Upper lobe of left lung (tissue), 6 donors: ENCODE results near the gene CTBP2. TPM values are rescaled to one million over a fixed set of nuclear protein-coding genes. Genes with fewer than 3 reads are reported as not detected.

Experiments used
- ATAC-seq, 2 donors: fragments of 200-7000 bp; cut with Tn5 transposase; one replicate each; pipeline ENCODE4 v1.9.1; 2022; ENCODE audit warnings: mild to moderate bottlenecking in 2 of 2, moderate library complexity in 2 of 2; ENCODE audit not compliant: low FRiP score in 2 of 2
- DNase-seq, 2 donors: peaks; one replicate each; pipeline ENCODE4 v3.0.0-alpha.2; 2019 to 2020
- H3K27ac ChIP-seq, 4 donors: fragments of 200-600 bp; sonication (generic); one replicate each; pipeline ENCODE4 v1.5.1; 2016 to 2019
- H3K27me3 ChIP-seq, 4 donors: fragments of 200-600 bp; sonication (generic); one replicate each; pipeline ENCODE4 v1.5.1; 2017 to 2019
- H3K36me3 ChIP-seq, 4 donors: fragments of 200-600 bp; sonication (generic); one replicate each; pipeline ENCODE4 v1.5.1; 2016 to 2019
- H3K4me1 ChIP-seq, 4 donors: fragments of 200-600 bp; sonication (generic); one replicate each; pipeline ENCODE4 v1.5.1; 2018 to 2019
- H3K4me3 ChIP-seq, 4 donors: fragments of 200-600 bp; sonication (generic); one replicate each; pipeline ENCODE4 v1.5.1; 2017 to 2019; ENCODE audit warnings: mild to moderate bottlenecking in 2 of 4, moderate library complexity in 1 of 4
- H3K9me3 ChIP-seq, 4 donors: fragments of 200-600 bp; sonication (generic); one replicate each; pipeline ENCODE4 v1.5.1; 2018 to 2019
- CTCF ChIP-seq, 6 experiments: fragments of 450-650 bp in 4 of 6; fragments of 200-600 bp in 2 of 6; sonication (generic) in 2 of 6; IDR thresholded peaks; one replicate each; pipeline ENCODE4 v1.5.1; 2016 to 2019; ENCODE audit warnings: antibody characterized with exemption in 6 of 6
- EP300 ChIP-seq, 4 donors: sonication (generic); formaldehyde crosslinking; IDR thresholded peaks; one replicate each; pipeline ENCODE4 v1.5.1; 2017; ENCODE audit warnings: antibody characterized with exemption in 4 of 4, control low read depth in 2 of 4
- POLR2A ChIP-seq, 4 donors: fragments of 450-650 bp; IDR thresholded peaks; one replicate each; pipeline ENCODE4 v1.5.1; 2016 to 2017; ENCODE audit warnings: antibody characterized with exemption in 4 of 4, mild to moderate bottlenecking in 2 of 4
- POLR2AphosphoS5 ChIP-seq, 2 donors: sonication (generic); formaldehyde crosslinking; IDR thresholded peaks; one replicate each; pipeline ENCODE4 v1.5.1; 2017; ENCODE audit warnings: antibody characterized with exemption in 2 of 2
- WGBS, 2 donors: methylation state at CpG; one replicate each; pipeline ENCODE4 v1.1.5; 2017 to 2018; 5-methylcytosine and 5-hydroxymethylcytosine counted together
- total RNA-seq, 6 donors: library from RNA; depleted of rRNA in 4 of 6; stranded (reverse); fragments of >200 nt in 4 of 6; gene quantifications; one replicate each; pipeline versions ENCODE4 v1.1.0 to v1.2.1, GENCODE V29; 2016 to 2021
- donor health status: DM: no; HTN: no; CAD: no; lungs with moderate emphysema.
- donor health status: DM: no; HTN: yes; CAD: no; lungs with severe emphysema.

CTBP2 gene
- total RNA-seq, 6 donors from 2014 or later, result 47.1 to 82.5 (median 59.7) TPM

- no peak for TF ChIP-seq POLR2A (IDR thresholded peaks at IDR 0.05)
- TF ChIP-seq CTCF (IDR thresholded peaks at IDR 0.05), result no peak
- peak; percentile 11 to 23 for TF ChIP-seq POLR2AphosphoS5 (IDR thresholded peaks at IDR 0.05)
- DNase-seq (peak in 1 of 2 donors; percentile 52), ATAC-seq (peak; percentile 25 to 64)
- Histone ChIP-seq H3K27me3 (no peaks in the 10 kb centered on the region), H3K27ac (peak overlapping the region; percentile 76 to 83 (median 78)), H3K36me3 (peaks cover 0 to 5% (median 2%) of the 10 kb centered on the region in 4 donors), H3K4me1 (peaks cover 71 to 92% (median 75%) of the 10 kb centered on the region in 4 donors), H3K4me3 (no peak overlapping the region), H3K9me3 (no peaks in the 10 kb centered on the region)
- 22 to 38% methylated on average over 9 to 13 of the region's 13 CpGs for WGBS, 2 donors
Measured at GRCh38 chr10:125146791-125147579, 13.4 kb downstream of the CTBP2 start.

GRCh38 chr10:125145636-125146035 lies 14.7 kb downstream of the CTBP2 start:
- Histone ChIP-seq H3K4me3 (no peak overlapping the region), H3K36me3 (no peaks in the 10 kb centered on the region), H3K27ac (no peak overlapping the region), H3K4me1 (peaks cover 61 to 92% (median 63%) of the 10 kb centered on the region in 4 donors), H3K9me3 (no peaks in the 10 kb centered on the region), H3K27me3 (no peaks in the 10 kb centered on the region)
- DNase-seq, result no peak
- 88 to 89% methylated on average over 5 of the region's 5 CpGs for WGBS, 2 donors
- TF ChIP-seq POLR2A (IDR thresholded peaks at IDR 0.05) (no peak), CTCF (IDR thresholded peaks at IDR 0.05) (no peak), EP300 (IDR thresholded peaks at IDR 0.05) (no peak), POLR2AphosphoS5 (IDR thresholded peaks at IDR 0.05) (no peak)
- ATAC-seq, result no peak

GRCh38 chr10:125144693-125145623 lies 15.4 kb downstream of the CTBP2 start:
- Histone ChIP-seq H3K4me3 (no peak overlapping the region), H3K27ac (peak overlapping the region in 2 of 4 donors; percentile 10 to 26), H3K9me3 (no peaks in the 10 kb centered on the region), H3K36me3 (no peaks in the 10 kb centered on the region), H3K27me3 (no peaks in the 10 kb centered on the region), H3K4me1 (peaks cover 58 to 85% (median 59%) of the 10 kb centered on the region in 4 donors)
- 36 to 40% methylated on average over 13 of the region's 13 CpGs for WGBS, 2 donors
- DNase-seq (peak in 1 of 2 donors; percentile 55), ATAC-seq (peak; percentile 44 to 62)
- no peak for TF ChIP-seq POLR2AphosphoS5 (IDR thresholded peaks at IDR 0.05)
- no peak for TF ChIP-seq EP300 (IDR thresholded peaks at IDR 0.05)
- peak in 4 of 6 experiments; percentile 25 to 49 (median 39) for TF ChIP-seq CTCF (IDR thresholded peaks at IDR 0.05)
- TF ChIP-seq POLR2A (IDR thresholded peaks at IDR 0.05), result no peak

- DNase-seq (no peak), ATAC-seq (no peak)
- Histone ChIP-seq H3K27ac (peak overlapping the region in 2 of 4 donors; percentile 10 to 26), H3K9me3 (no peaks in the 10 kb centered on the region), H3K27me3 (no peaks in the 10 kb centered on the region), H3K4me1 (peaks cover 50 to 78% (median 53%) of the 10 kb centered on the region in 4 donors), H3K36me3 (no peaks in the 10 kb centered on the region), H3K4me3 (no peak overlapping the region)
- TF ChIP-seq EP300 (IDR thresholded peaks at IDR 0.05), result no peak
- no peak for TF ChIP-seq POLR2A (IDR thresholded peaks at IDR 0.05)
- 37 to 48% methylated on average over 12 of the region's 12 CpGs for WGBS, 2 donors
Measured at GRCh38 chr10:125144206-125144605, 16.2 kb downstream of the CTBP2 start.

- 87 to 92% methylated on average over 9 of the region's 9 CpGs for WGBS, 2 donors
- no peaks in the 10 kb centered on the region for H3K9me3 ChIP-seq
- TF ChIP-seq EP300 (IDR thresholded peaks at IDR 0.05), result no peak
- no peak for TF ChIP-seq POLR2AphosphoS5 (IDR thresholded peaks at IDR 0.05)
- no peak for TF ChIP-seq CTCF (IDR thresholded peaks at IDR 0.05)
- TF ChIP-seq POLR2A (IDR thresholded peaks at IDR 0.05), result no peak
- H3K36me3 ChIP-seq, result peaks cover 0 to 3% (median 0%) of the 10 kb centered on the region in 4 donors
- H3K4me3 ChIP-seq, result no peak overlapping the region
- ATAC-seq (no peak), DNase-seq (no peak)
- H3K27ac ChIP-seq, result no peak overlapping the region
- no peaks in the 10 kb centered on the region for H3K27me3 ChIP-seq
- peaks cover 39 to 77% (median 44%) of the 10 kb centered on the region in 4 donors for H3K4me1 ChIP-seq
Measured at GRCh38 chr10:125142946-125143345, 17.4 kb downstream of the CTBP2 start.
